ENCODE measurements around the gene DCTD.

The DCTD gene

GRCh38 chr4:182888891-182889290, 28.3 kb downstream of the DCTD start:
- no peak for DNase-seq

- no peak for DNase-seq
Measured at GRCh38 chr4:182886768-182887167, 30.4 kb downstream of the DCTD start.

- no peak for DNase-seq
Measured at GRCh38 chr4:182886205-182886604, 31.0 kb downstream of the DCTD start.

GRCh38 chr4:182885738-182886077, 31.5 kb downstream of the DCTD start:
- DNase-seq = no peak

GRCh38 chr4:182885022-182885737, 32.0 kb downstream of the DCTD start:
- DNase-seq = no peak

GRCh38 chr4:182884040-182884439, 33.1 kb downstream of the DCTD start:
- DNase-seq = no peak

GRCh38 chr4:182883351-182883750, 33.8 kb downstream of the DCTD start:
- no peak for DNase-seq

GRCh38 chr4:182881914-182882313, 35.3 kb downstream of the DCTD start:
- DNase-seq = no peak

GRCh38 chr4:182880387-182881356, 36.5 kb downstream of the DCTD start:
- no peak for DNase-seq

GRCh38 chr4:182879913-182880312, 37.3 kb downstream of the DCTD start:
- DNase-seq = no peak

GRCh38 chr4:182878633-182879495, 38.3 kb downstream of the DCTD start:
- DNase-seq = no peak

- DNase-seq = no peak
Measured at GRCh38 chr4:182877326-182877883, 39.8 kb downstream of the DCTD start.

- DNase-seq = no peak
Measured at GRCh38 chr4:182876427-182876826, 40.8 kb downstream of the DCTD start.

- DNase-seq = no peak
Measured at GRCh38 chr4:182875453-182876405, 41.5 kb downstream of the DCTD start.

- DNase-seq = no peak
Measured at GRCh38 chr4:182874797-182875345, 42.3 kb downstream of the DCTD start.

GRCh38 chr4:182874304-182874751, 42.9 kb downstream of the DCTD start:
- no peak for DNase-seq

GRCh38 chr4:182873726-182874125, 43.5 kb downstream of the DCTD start:
- DNase-seq = no peak

GRCh38 chr4:182873289-182873688, 43.9 kb downstream of the DCTD start:
- no peak for DNase-seq

GRCh38 chr4:182872886-182873285, 44.3 kb downstream of the DCTD start:
- no peak for DNase-seq

- no peak for DNase-seq
Measured at GRCh38 chr4:182871616-182872015, 45.6 kb downstream of the DCTD start.

- DNase-seq = no peak
Measured at GRCh38 chr4:182869697-182870096, 47.5 kb downstream of the DCTD start.

Measured in CD4-positive, alpha-beta T cell treated with Interleukin-15 for 1 hour (primary cell).